GM19025 (cell line): ENCODE results near the gene SLC25A38.
A peak's percentile ranks its signal among the peaks of the same experiment; 100 is the strongest.
"Not testable (repeated sequence)": the region's sequence is repeated elsewhere in the genome, so short reads cannot be mapped to it uniquely, and the experiment has no call there.

Experiments
- ATAC-seq: cut with Tn5 transposase; IDR thresholded peaks from one replicate; pipeline ENCODE4 v1.9.1; 2021; ENCODE audit warnings: mild to moderate bottlenecking, low read depth, moderate library complexity; ENCODE audit not compliant: unreplicated experiment

The SLC25A38 gene

GRCh38 chr3:39406368-39407258, 23.4 kb downstream of the SLC25A38 start, which contains the start of gene RPSA:
Gene RPSA (plus strand): TSS chr3:39406720. CDS start chr3:39407654, 934 bp downstream.
- ATAC-seq, result peak; percentile 81

- ATAC-seq, result no peak
These were observed 24.1 kb downstream of the SLC25A38 start for GRCh38 chr3:39407259-39407629.

GRCh38 chr3:39407773-39408492, 24.8 kb downstream of the SLC25A38 start:
- no peak for ATAC-seq

- no peak for ATAC-seq
These were observed 25.6 kb downstream of the SLC25A38 start for GRCh38 chr3:39408493-39409372.

GRCh38 chr3:39409514-39410136, 26.5 kb downstream of the SLC25A38 start:
- ATAC-seq, result no peak

- ATAC-seq, result no peak
These were observed 27.7 kb downstream of the SLC25A38 start for GRCh38 chr3:39410893-39411292.

GRCh38 chr3:39412668-39413260, 29.6 kb downstream of the SLC25A38 start:
- no peak for ATAC-seq

- ATAC-seq, result no peak
These were observed 30.7 kb downstream of the SLC25A38 start for GRCh38 chr3:39413691-39414420.

- no peak for ATAC-seq
These were observed 31.3 kb downstream of the SLC25A38 start for GRCh38 chr3:39414421-39414907.

GRCh38 chr3:39415302-39415701, 32.1 kb downstream of the SLC25A38 start:
- ATAC-seq, result not testable (repeated sequence)

- ATAC-seq, result no peak
These were observed 32.8 kb downstream of the SLC25A38 start for GRCh38 chr3:39415983-39416382.

GRCh38 chr3:39416998-39417397, 33.8 kb downstream of the SLC25A38 start:
- ATAC-seq, result not testable (repeated sequence)

- ATAC-seq, result not testable (repeated sequence)
These were observed 35.5 kb downstream of the SLC25A38 start for GRCh38 chr3:39418556-39419225.

- no peak for ATAC-seq
These were observed 36.7 kb downstream of the SLC25A38 start for GRCh38 chr3:39419742-39420315.

- no peak for ATAC-seq
These were observed 37.4 kb downstream of the SLC25A38 start for GRCh38 chr3:39420543-39420942.

GRCh38 chr3:39423436-39423970, 40.3 kb downstream of the SLC25A38 start:
- no peak for ATAC-seq

- no peak for ATAC-seq
These were observed 43.1 kb downstream of the SLC25A38 start for GRCh38 chr3:39426312-39426711.

- no peak for ATAC-seq
These were observed 44.3 kb downstream of the SLC25A38 start for GRCh38 chr3:39427506-39427905.
